ENCODE data around the gene TTR. TPM values are rescaled to one million over a fixed set of nuclear protein-coding genes. Genes with fewer than 3 reads are reported as not detected.
A peak's percentile ranks its signal among the peaks of the same experiment; 100 is the strongest.

The TTR gene
- total RNA-seq, 4 donors from 2014 or later: 2.5 TPM; not detected in 3

DNA sequence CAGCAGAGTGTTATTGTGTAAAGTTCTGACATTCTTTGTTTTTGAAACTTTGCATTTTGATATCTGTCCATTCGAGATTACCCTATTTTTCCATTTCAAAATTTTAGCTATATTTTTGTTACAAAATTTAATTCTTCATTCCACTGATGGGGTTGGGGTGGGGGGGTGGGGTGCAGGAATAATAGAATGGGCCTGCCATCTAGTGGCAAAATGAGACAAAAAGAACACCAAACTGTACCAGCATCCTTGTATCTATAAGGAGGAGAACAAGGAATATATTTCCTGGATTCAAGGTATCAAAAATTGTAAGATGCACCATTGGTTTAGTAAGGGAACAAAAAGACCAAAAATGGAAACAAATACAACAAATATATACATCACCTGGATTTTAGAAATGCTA lies 27.9 kb upstream of the TTR start:
- no peak overlapping the region for H3K27ac ChIP-seq
- no peaks in the 10 kb centered on the region for H3K36me3 ChIP-seq
- TF ChIP-seq POLR2A (IDR thresholded peaks at IDR 0.05): no peak
- TF ChIP-seq CTCF (IDR thresholded peaks at IDR 0.05): no peak
- DNase-seq: no peak
- no peak overlapping the region for H3K4me3 ChIP-seq
- no peaks in the 10 kb centered on the region for H3K9me3 ChIP-seq
- H3K27me3 ChIP-seq: no peaks in the 10 kb centered on the region
- peaks cover 0 to 3% (median 0%) of the 10 kb centered on the region in 4 donors for H3K4me1 ChIP-seq

DNA sequence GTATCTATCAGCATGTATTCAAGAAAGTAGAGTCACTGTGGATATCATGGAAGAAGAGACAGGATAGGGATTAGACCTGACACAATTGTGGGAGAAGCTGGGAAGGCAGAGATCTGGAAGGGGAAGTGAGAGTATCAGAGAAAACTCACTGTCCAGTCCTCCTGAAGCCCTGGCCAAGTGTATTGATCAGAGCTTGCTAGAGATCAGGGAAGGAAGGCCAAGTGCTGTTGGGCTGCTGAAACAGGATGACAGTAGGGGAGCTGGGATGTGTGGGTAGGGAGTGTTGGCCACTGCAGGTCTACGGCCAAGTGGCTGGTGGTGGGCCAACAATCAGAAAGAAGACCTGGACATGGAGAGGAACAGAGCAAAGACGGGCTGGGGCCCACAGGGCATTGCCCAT lies 26.3 kb upstream of the TTR start:
- TF ChIP-seq CTCF (IDR thresholded peaks at IDR 0.05) (no peak), POLR2A (IDR thresholded peaks at IDR 0.05) (no peak)
- peak overlapping the region in 1 of 4 donors; percentile 57 for H3K27ac ChIP-seq
- no peak for DNase-seq

GRCh38 chr18:31565782-31566512 lies 25.7 kb upstream of the TTR start:
- H3K4me3 ChIP-seq: no peak overlapping the region
- H3K4me1 ChIP-seq: peaks cover 0 to 3% (median 0%) of the 10 kb centered on the region in 4 donors
- no peak for DNase-seq
- H3K27me3 ChIP-seq: no peaks in the 10 kb centered on the region
- peak overlapping the region in 2 of 4 donors; percentile 0 to 57 for H3K27ac ChIP-seq
- TF ChIP-seq CTCF (IDR thresholded peaks at IDR 0.05): no peak
- no peak for TF ChIP-seq POLR2A (IDR thresholded peaks at IDR 0.05)
- H3K9me3 ChIP-seq: no peaks in the 10 kb centered on the region
- H3K36me3 ChIP-seq: no peaks in the 10 kb centered on the region

More for the DNA sequence above, 26.3 kb upstream of the TTR start:
- Histone ChIP-seq H3K27me3 (no peaks in the 10 kb centered on the region), H3K4me1 (peaks cover 0 to 3% (median 0%) of the 10 kb centered on the region in 4 donors), H3K9me3 (no peaks in the 10 kb centered on the region), H3K4me3 (no peak overlapping the region), H3K36me3 (no peaks in the 10 kb centered on the region)

DNA sequence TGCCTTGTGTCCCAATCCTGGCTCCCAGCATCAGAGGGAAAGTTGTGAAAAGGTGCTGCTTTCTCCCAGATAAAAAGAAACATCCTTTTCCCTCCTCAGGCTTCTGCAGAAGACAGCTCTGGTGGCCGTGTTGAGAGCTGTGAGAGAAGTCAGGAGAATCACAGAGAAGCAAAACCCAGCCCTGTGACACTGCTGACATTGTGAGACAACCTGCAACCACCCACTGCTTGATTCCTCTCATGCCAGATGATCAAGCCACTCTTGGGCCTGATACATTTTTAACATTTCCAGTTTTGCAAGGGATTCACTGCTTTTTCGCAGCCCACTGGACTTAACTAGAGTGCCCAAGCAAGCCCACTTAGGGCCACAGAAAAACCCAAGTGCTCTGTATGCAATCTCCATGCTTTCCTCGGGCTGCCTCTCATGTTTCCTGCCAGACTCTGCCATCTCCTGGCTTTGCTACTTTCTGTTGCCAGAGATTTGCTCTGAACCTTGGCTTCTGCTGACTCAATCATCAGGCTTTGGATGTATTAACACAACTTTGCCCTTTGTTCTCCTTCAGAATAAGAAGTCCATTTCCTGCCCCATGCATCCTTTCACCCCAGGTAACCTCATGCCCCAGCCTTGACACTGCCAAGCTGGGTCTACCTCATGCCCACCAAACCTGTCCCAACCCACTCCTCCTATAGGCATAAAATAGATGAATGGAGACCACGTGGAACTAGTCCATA lies 24.9 kb upstream of the TTR start:
- Histone ChIP-seq H3K27ac (peak overlapping the region in 2 of 4 donors; percentile 0 to 57), H3K4me3 (no peak overlapping the region), H3K27me3 (no peaks in the 10 kb centered on the region), H3K36me3 (no peaks in the 10 kb centered on the region), H3K4me1 (peaks cover 0 to 3% (median 0%) of the 10 kb centered on the region in 4 donors), H3K9me3 (no peaks in the 10 kb centered on the region)
- DNase-seq: peak in 1 of 3 donors; percentile 55
- no peak for TF ChIP-seq POLR2A (IDR thresholded peaks at IDR 0.05)
- TF ChIP-seq CTCF (IDR thresholded peaks at IDR 0.05): peak in 2 of 6 experiments; percentile 5 to 22

DNA sequence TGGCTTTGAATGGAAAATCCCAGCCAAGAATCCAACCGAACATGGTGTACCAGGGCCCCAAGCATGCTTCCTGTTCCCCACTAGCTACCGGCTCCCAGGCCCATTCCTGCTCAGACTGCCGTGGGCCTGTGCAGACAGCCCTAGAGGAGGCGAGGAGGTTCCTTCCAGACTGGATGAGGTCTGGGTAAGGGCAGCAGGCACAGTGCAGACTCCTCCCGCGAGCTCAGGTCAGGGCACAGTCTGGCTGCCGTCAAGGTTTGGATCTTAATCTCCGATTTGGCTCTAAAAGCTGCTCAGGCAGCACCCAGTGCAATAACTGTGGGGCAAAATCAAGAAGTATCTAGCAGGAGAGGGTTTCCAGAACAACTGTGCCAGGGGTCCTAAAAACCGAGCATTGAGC lies 19.3 kb upstream of the TTR start:
- TF ChIP-seq CTCF (IDR thresholded peaks at IDR 0.05): no peak
- no peak for TF ChIP-seq POLR2A (IDR thresholded peaks at IDR 0.05)
- Histone ChIP-seq H3K4me1 (no peaks in the 10 kb centered on the region), H3K36me3 (no peaks in the 10 kb centered on the region), H3K9me3 (no peaks in the 10 kb centered on the region), H3K4me3 (no peak overlapping the region), H3K27ac (no peak overlapping the region), H3K27me3 (no peaks in the 10 kb centered on the region)
- DNase-seq: no peak

All from Peyer's patch (tissue), 4 donors.